GM12864 (cell line): ENCODE measurements around the gene MAPKAPK2.
A peak's percentile ranks its signal among the peaks of the same experiment; 100 is the strongest.
"Not testable (repeated sequence)": the region's sequence is repeated elsewhere in the genome, so short reads cannot be mapped to it uniquely, and the experiment has no call there.

Experiments
- DNase-seq: peaks from one replicate; pipeline ENCODE4 v3.0.0-alpha.2; 2011; ENCODE audit warnings: low read depth
- H3K4me3 ChIP-seq: 2 replicates; pipeline ENCODE4 v1.5.1; 2011; ENCODE audit warnings: mild to moderate bottlenecking, low read depth, low read length, control low read depth
- CTCF ChIP-seq: IDR thresholded peaks from 2 replicates; pipeline ENCODE4 v1.5.1; 2011; ENCODE audit warnings: low read depth, mild to moderate bottlenecking, moderate library complexity, low read length, control low read depth, inconsistent platforms; ENCODE audit errors: missing control alignments

Gene MAPKAPK2

GRCh38 chr1:206770531-206771337 lies 86.0 kb downstream of the MAPKAPK2 start, which contains the start of gene IL19:
Gene IL19 (plus strand): TSS chr1:206770773. CDS start chr1:206836663, 65,890 bp downstream.
- TF ChIP-seq CTCF = peak; percentile 2
- DNase-seq = peak; percentile 68
- H3K4me3 ChIP-seq = peak within 1 kb of the TSS; percentile 69

- DNase-seq = no peak
- peak overlapping the region; percentile 69 for H3K4me3 ChIP-seq
- no peak for TF ChIP-seq CTCF
Measured at GRCh38 chr1:206771338-206771692, 86.6 kb downstream of the MAPKAPK2 start.

- DNase-seq = no peak
- no peak for TF ChIP-seq CTCF
- H3K4me3 ChIP-seq = peak within 1 kb of the TSS; percentile 69
Measured at GRCh38 chr1:206772243-206772937, 87.7 kb downstream of the MAPKAPK2 start, which contains the start of gene IL10. Gene IL10 (minus strand): TSS chr1:206772494. CDS start chr1:206772435, 59 bp downstream.

- TF ChIP-seq CTCF = no peak
- H3K4me3 ChIP-seq = peak overlapping the region; percentile 69
- no peak for DNase-seq
Measured at GRCh38 chr1:206774093-206774492, 89.4 kb downstream of the MAPKAPK2 start.

GRCh38 chr1:206776229-206776628 lies 91.5 kb downstream of the MAPKAPK2 start:
- DNase-seq = no peak
- H3K4me3 ChIP-seq = no peak overlapping the region; the same call in 1 of the 2 replicates
- no peak for TF ChIP-seq CTCF

GRCh38 chr1:206778031-206778430 lies 93.3 kb downstream of the MAPKAPK2 start:
- no peak overlapping the region for H3K4me3 ChIP-seq
- no peak for TF ChIP-seq CTCF
- DNase-seq = no peak

- H3K4me3 ChIP-seq, DNase-seq: not testable (repeated sequence)
Measured at GRCh38 chr1:206778911-206779310, 94.2 kb downstream of the MAPKAPK2 start.
